HL-60 (cell line): Measurements from ENCODE around the gene PTGES3L.
A peak's percentile ranks its signal among the peaks of the same experiment; 100 is the strongest.

Experiments used
- DNase-seq, 2 experiments: peaks; one replicate each; pipeline ENCODE4 v3.0.0-alpha.2; 2010 to 2020; ENCODE audit warnings: low read depth in 1 of 2, low spot score in 1 of 2
- H3K27ac ChIP-seq: fragments of 250-450 bp; sonication (Bioruptor Pico); replicated peaks from 2 replicates; pipeline ENCODE4 v1.5.1; 2020; ENCODE audit warnings: mild to moderate bottlenecking, moderate library complexity
- H3K27me3 ChIP-seq: fragments of 250-450 bp; sonication (Bioruptor Pico); 2 replicates; pipeline ENCODE4 v1.5.1; 2021; ENCODE audit warnings: mild to moderate bottlenecking, moderate library complexity; ENCODE audit not compliant: insufficient read depth, poor library complexity, severe bottlenecking
- H3K4me3 ChIP-seq: replicated peaks from 2 replicates; pipeline ENCODE4 v1.5.1; 2011; ENCODE audit warnings: mild to moderate bottlenecking, control low read depth, low read length; ENCODE audit not compliant: insufficient read depth
- CTCF ChIP-seq: IDR thresholded peaks from one replicate; pipeline ENCODE4 v1.5.1; 2011; ENCODE audit warnings: low read length, control low read depth, inconsistent platforms; ENCODE audit not compliant: insufficient read depth
- GABPA ChIP-seq: IDR thresholded peaks from 2 replicates; pipeline ENCODE4 v1.6.1; 2012; ENCODE audit warnings: low read depth
- POLR2AphosphoS5 ChIP-seq: IDR thresholded peaks from 2 replicates; pipeline ENCODE4 v1.6.1; 2012; ENCODE audit warnings: low read depth
- REST ChIP-seq: IDR thresholded peaks from 2 replicates; pipeline ENCODE4 v1.6.1; 2012; ENCODE audit warnings: low read depth; ENCODE audit not compliant: insufficient replicate concordance
- SPI1 ChIP-seq: IDR thresholded peaks from 2 replicates; pipeline ENCODE4 v1.6.1; 2012; ENCODE audit warnings: low read depth, mild to moderate bottlenecking, borderline replicate concordance

The PTGES3L gene

GRCh38 chr17:43020030-43020621 lies 40.2 kb upstream of the PTGES3L start:
- Histone ChIP-seq H3K27me3 (no peaks in the 10 kb centered on the region), H3K4me3 (peak overlapping the region; percentile 99), H3K27ac (peak overlapping the region; percentile 93)
- DNase-seq = peak in 1 of 2 experiments; percentile 81
- TF ChIP-seq CTCF (no peak), SPI1 (no peak), REST (no peak), GABPA (peak; percentile 56), POLR2AphosphoS5 (peak; percentile 70; the same call in 1 of the 2 replicates)

- peak in 1 of 2 experiments; percentile 75 for DNase-seq
- no peak for TF ChIP-seq CTCF
- no peak for TF ChIP-seq SPI1
- no peak for TF ChIP-seq GABPA
- no peak for TF ChIP-seq REST
- TF ChIP-seq POLR2AphosphoS5 = 0 out of 2 replicates have a peak, but pooled peaks have one; percentile 2
- Histone ChIP-seq H3K27ac (peak overlapping the region; percentile 93), H3K4me3 (peak overlapping the region; percentile 99), H3K27me3 (no peaks in the 10 kb centered on the region)
Measured at GRCh38 chr17:43019418-43019817, 39.5 kb upstream of the PTGES3L start.

GRCh38 chr17:43018932-43019331 lies 39.1 kb upstream of the PTGES3L start:
- peak; percentile 80 to 94 for DNase-seq
- H3K27ac ChIP-seq = peak overlapping the region; percentile 93
- no peak for TF ChIP-seq REST
- no peak for TF ChIP-seq GABPA
- TF ChIP-seq POLR2AphosphoS5 = no peak; the same call in 1 of the 2 replicates
- no peak for TF ChIP-seq CTCF
- H3K4me3 ChIP-seq = no peak overlapping the region; the same call in 1 of the 2 replicates
- H3K27me3 ChIP-seq = no peaks in the 10 kb centered on the region
